ENCODE measurements around the gene WDR59.

Gene WDR59

DNA sequence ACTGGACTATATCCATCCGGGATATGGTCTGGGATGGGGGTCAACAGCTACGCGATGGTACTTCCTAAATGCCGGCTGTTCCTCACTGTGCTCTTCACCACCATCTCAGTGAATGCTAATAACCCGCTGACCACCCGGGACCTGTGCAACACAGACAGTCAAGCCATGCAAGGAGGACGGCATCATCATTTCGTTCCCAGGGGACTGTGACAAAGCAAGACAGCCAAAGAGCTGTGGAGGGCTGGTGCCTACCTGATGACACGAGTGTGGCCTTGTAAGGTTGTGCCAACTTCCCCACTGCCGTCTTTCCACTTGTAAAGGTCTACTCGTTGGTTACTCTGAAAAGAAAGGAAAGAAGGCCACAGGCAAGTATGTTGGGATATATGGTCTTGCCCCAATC is 33.7 kb downstream of the WDR59 start:
- H3K27me3 ChIP-seq, result no peaks in the 10 kb centered on the region
- no peaks in the 10 kb centered on the region for H3K4me1 ChIP-seq (ENCODE audit: control insufficient read depth in 1 of 2, insufficient read depth in 1 of 2, low read depth in 1 of 2, low read length in 1 of 2)
- no peak overlapping the region for H3K4me3 ChIP-seq (ENCODE audit: low read depth in 1 of 2, low read length in 1 of 2)
- TF ChIP-seq CTCF (IDR thresholded peaks at IDR 0.05), result no peak
- no peaks in the 10 kb centered on the region for H3K9me3 ChIP-seq
- no peak overlapping the region for H3K27ac ChIP-seq
- peaks cover 48% of the 10 kb centered on the region for H3K36me3 ChIP-seq

DNA sequence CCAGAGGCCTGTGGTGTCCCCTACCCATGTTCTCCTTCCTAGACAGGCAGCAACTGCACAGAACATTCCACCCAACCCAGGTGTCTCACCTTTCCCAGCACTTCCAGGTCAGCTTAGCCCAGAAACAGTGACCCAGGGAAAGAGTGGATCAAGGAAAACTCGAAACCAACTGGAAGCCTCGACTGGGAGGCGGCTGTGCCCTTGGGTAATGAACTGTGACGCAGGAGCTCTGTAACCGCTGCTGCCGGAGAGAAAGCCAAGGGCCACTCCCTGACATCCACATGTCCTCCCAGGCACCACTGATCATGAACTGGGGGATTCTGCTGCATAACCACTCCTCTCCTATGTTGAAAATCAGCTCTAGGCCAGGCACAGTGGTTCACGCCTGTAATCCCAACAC is 34.4 kb downstream of the WDR59 start:
- Histone ChIP-seq H3K4me3 (ENCODE audit: low read depth in 1 of 2, low read length in 1 of 2) (no peak overlapping the region), H3K27ac (no peak overlapping the region), H3K4me1 (ENCODE audit: control insufficient read depth in 1 of 2, insufficient read depth in 1 of 2, low read depth in 1 of 2, low read length in 1 of 2) (no peaks in the 10 kb centered on the region), H3K27me3 (no peaks in the 10 kb centered on the region), H3K36me3 (peaks cover 45% of the 10 kb centered on the region), H3K9me3 (no peaks in the 10 kb centered on the region)
- no peak for TF ChIP-seq CTCF (IDR thresholded peaks at IDR 0.05)

GRCh38 chr16:74949309-74949708 is 35.6 kb downstream of the WDR59 start:
- no peak for TF ChIP-seq CTCF (IDR thresholded peaks at IDR 0.05)
- Histone ChIP-seq H3K27ac (no peak overlapping the region), H3K4me3 (ENCODE audit: low read depth in 1 of 2, low read length in 1 of 2) (no peak overlapping the region), H3K27me3 (no peaks in the 10 kb centered on the region), H3K9me3 (no peaks in the 10 kb centered on the region), H3K4me1 (ENCODE audit: control insufficient read depth in 1 of 2, insufficient read depth in 1 of 2, low read depth in 1 of 2, low read length in 1 of 2) (no peaks in the 10 kb centered on the region), H3K36me3 (peaks cover 35% of the 10 kb centered on the region)

- no peak overlapping the region for H3K4me3 ChIP-seq (ENCODE audit: low read depth in 1 of 2, low read length in 1 of 2)
- no peaks in the 10 kb centered on the region for H3K4me1 ChIP-seq (ENCODE audit: control insufficient read depth in 1 of 2, insufficient read depth in 1 of 2, low read depth in 1 of 2, low read length in 1 of 2)
- H3K9me3 ChIP-seq, result no peaks in the 10 kb centered on the region
- H3K27me3 ChIP-seq, result no peaks in the 10 kb centered on the region
- H3K36me3 ChIP-seq, result peaks cover 40% of the 10 kb centered on the region
- H3K27ac ChIP-seq, result no peak overlapping the region
- no peak for TF ChIP-seq CTCF (IDR thresholded peaks at IDR 0.05)
Observed at GRCh38 chr16:74944466-74944865, 40.5 kb downstream of the WDR59 start.

DNA sequence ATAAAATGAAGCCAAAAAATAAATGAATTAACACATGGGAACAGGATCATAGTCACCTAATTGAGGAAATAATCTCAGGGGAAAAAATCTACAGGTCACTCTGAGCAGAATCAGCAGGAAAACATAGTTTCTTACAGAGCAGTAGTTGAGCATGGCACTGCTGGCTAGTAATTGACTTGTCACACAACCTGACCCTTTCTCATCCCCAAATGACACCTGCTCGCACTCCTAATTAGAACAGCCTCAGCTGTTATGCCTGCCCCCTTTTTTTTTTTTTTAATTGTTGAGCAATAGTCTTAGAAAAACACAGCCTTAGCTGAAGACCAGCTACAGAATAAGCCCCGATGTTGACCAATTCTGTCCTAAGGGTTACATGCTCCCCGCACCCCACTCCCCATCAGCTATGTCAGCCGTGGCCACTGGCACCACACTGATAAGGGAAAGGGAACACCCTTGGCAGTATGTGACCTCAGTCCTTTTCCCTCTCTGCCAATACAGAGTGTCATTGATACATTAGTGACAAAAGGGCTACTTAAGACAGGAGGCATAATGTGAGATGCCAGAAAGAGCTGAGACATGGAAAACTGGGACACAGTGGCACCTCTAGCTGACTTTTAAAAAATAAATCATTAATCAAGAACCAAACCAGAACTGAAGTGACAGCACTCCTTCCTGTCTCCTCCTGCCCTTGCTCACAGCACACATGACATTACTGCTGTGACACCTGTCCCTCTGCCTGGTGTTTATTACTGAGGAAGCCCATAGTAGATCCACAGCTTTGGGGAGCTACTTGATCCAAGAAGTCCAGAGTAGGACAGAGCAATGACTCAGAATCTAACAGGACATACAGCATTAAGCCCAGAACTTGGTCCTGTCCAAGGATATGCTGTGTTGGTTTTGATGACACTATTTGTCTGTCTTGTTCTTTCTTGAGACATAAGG is 41.7 kb downstream of the WDR59 start:
- Histone ChIP-seq H3K4me3 (ENCODE audit: low read depth in 1 of 2, low read length in 1 of 2) (no peak overlapping the region), H3K9me3 (no peaks in the 10 kb centered on the region), H3K4me1 (ENCODE audit: control insufficient read depth in 1 of 2, insufficient read depth in 1 of 2, low read depth in 1 of 2, low read length in 1 of 2) (no peaks in the 10 kb centered on the region), H3K27me3 (no peaks in the 10 kb centered on the region), H3K27ac (no peak overlapping the region), H3K36me3 (peaks cover 37% of the 10 kb centered on the region)
- no peak for TF ChIP-seq CTCF (IDR thresholded peaks at IDR 0.05)

All from neutrophil (primary cell).